Hepatocyte (in vitro differentiated cells): Measurements from ENCODE around the gene LYPD4. TPM values are rescaled to one million over a fixed set of nuclear protein-coding genes. Genes with fewer than 3 reads are reported as not detected.

ENCODE experiments used
- DNase-seq: peaks from one replicate; pipeline ENCODE4 v3.0.0-alpha.2; 2016; ENCODE audit warnings: low spot score
- H2AFZ ChIP-seq: fragments of 200-600 bp; sonication (generic); 2 replicates; pipeline ENCODE4 v1.6.0; 2016; ENCODE audit warnings: antibody characterized with exemption, mild to moderate bottlenecking
- H3K27ac ChIP-seq: fragments of 200-600 bp; sonication (generic); 2 replicates; pipeline ENCODE4 v1.5.1; 2016; ENCODE audit warnings: mild to moderate bottlenecking
- H3K27me3 ChIP-seq: fragments of 200-600 bp; sonication (generic); 2 replicates; pipeline ENCODE4 v1.6.1; 2016
- H3K36me3 ChIP-seq: fragments of 200-600 bp; sonication (generic); replicated peaks from 2 replicates; pipeline ENCODE4 v1.5.1; 2016; ENCODE audit warnings: low read depth; ENCODE audit not compliant: insufficient read depth
- H3K4me1 ChIP-seq: fragments of 200-600 bp; sonication (generic); 2 replicates; pipeline ENCODE4 v1.5.1; 2016; ENCODE audit warnings: mild to moderate bottlenecking, moderate library complexity; ENCODE audit not compliant: insufficient read depth
- H3K4me2 ChIP-seq: fragments of 200-600 bp; sonication (generic); 2 replicates; pipeline ENCODE4 v1.6.0; 2016
- H3K4me3 ChIP-seq: fragments of 200-600 bp; sonication (generic); 2 replicates; pipeline ENCODE4 v1.5.1; 2016; ENCODE audit warnings: mild to moderate bottlenecking
- H3K79me2 ChIP-seq: fragments of 200-600 bp; sonication (generic); 2 replicates; pipeline ENCODE4 v1.6.0; 2017; ENCODE audit warnings: mild to moderate bottlenecking
- H3K9me2 ChIP-seq: fragments of 200-600 bp; sonication (generic); replicated peaks from 2 replicates; pipeline ENCODE4 v1.6.0; 2017; ENCODE audit warnings: mild to moderate bottlenecking; ENCODE audit not compliant: insufficient read depth
- H3K9me3 ChIP-seq: fragments of 200-600 bp; sonication (generic); 2 replicates; pipeline ENCODE4 v1.5.1; 2016; ENCODE audit warnings: low read depth, mild to moderate bottlenecking
- H4K20me1 ChIP-seq: fragments of 200-600 bp; sonication (generic); 2 replicates; pipeline ENCODE4 v1.6.0; 2016; ENCODE audit warnings: mild to moderate bottlenecking; ENCODE audit not compliant: insufficient read depth, poor library complexity, severe bottlenecking
- EZH2 ChIP-seq: fragments of 200-600 bp; sonication (generic); IDR thresholded peaks from 2 replicates; pipeline ENCODE4 v1.6.1; 2016; ENCODE audit warnings: antibody characterized with exemption, mild to moderate bottlenecking, borderline replicate concordance
- EZH2phosphoT487 ChIP-seq: fragments of 200-600 bp; sonication (generic); IDR thresholded peaks from one replicate; pipeline ENCODE4 v1.6.1; 2018; ENCODE audit warnings: antibody characterized with exemption, mild to moderate bottlenecking, low read depth, moderate library complexity; ENCODE audit not compliant: unreplicated experiment, severe bottlenecking
- WGBS: methylation state at CpG from one replicate; pipeline ENCODE4 v1.1.6; 2016; ENCODE audit warnings: low lambda C conversion rate; ENCODE audit errors: missing lambda C conversion rate; 5-methylcytosine and 5-hydroxymethylcytosine counted together
- polyA plus RNA-seq: library from polyadenylated mRNA; unstranded; fragments of >200 nt; fragmentation: Nextera tagmentation; extraction: Ambion mirVana; gene quantifications from 2 replicates; pipeline ENCODE4 v1.2.1, GENCODE V29; 2016
- total RNA-seq: library from RNA; depleted of rRNA; stranded (reverse); fragments of >200 nt; gene quantifications from 2 replicates; pipeline ENCODE4 v1.2.3, GENCODE V29; 2014
- TF ChIP-seq, protein P1 (sequence below): fragments of 200-600 bp; sonication (generic); IDR thresholded peaks from 2 replicates; pipeline ENCODE4 v1.5.1; 2016; ENCODE audit warnings: antibody characterized with exemption, mild to moderate bottlenecking; ENCODE audit not compliant: poor library complexity

Gene LYPD4
- total and polyA plus RNA-seq, 2 experiments from 2014 or later: not detected

DNA sequence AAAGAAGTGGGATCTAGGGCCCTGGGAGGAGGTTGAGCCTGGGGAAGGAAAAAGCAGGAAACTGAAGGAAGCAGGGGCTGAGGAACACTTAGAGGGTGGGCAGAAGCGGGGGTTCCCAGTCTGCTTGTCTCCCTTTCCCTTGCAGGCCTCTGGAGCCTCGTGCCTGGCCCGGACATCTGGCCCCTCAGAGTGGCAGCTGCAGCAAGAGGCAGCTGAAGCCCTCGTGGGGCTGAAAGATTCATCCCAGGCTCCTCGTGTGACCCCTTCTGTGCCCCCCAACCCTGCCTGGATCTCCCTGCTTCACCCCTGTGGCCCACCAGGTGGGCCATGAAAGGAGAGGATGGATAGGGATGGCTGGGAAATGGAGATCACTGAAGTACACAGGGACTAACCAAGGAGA is 5.9 kb upstream of the LYPD4 start:
- Histone ChIP-seq H3K4me3 (no peak overlapping the region), H3K79me2 (no peaks in the 10 kb centered on the region), H3K36me3 (no peaks in the 10 kb centered on the region), H3K9me2 (no peaks in the 10 kb centered on the region), H3K9me3 (no peaks in the 10 kb centered on the region), H3K4me1 (no peaks in the 10 kb centered on the region), H3K27ac (no peak overlapping the region), H2AFZ (no peak overlapping the region), H3K27me3 (peaks cover 23% of the 10 kb centered on the region), H4K20me1 (no peaks in the 10 kb centered on the region), H3K4me2 (no peak overlapping the region)
- no peak for DNase-seq
- TF ChIP-seq EZH2 (no peak), EZH2phosphoT487 (no peak)
- TF ChIP-seq, protein P1, sequence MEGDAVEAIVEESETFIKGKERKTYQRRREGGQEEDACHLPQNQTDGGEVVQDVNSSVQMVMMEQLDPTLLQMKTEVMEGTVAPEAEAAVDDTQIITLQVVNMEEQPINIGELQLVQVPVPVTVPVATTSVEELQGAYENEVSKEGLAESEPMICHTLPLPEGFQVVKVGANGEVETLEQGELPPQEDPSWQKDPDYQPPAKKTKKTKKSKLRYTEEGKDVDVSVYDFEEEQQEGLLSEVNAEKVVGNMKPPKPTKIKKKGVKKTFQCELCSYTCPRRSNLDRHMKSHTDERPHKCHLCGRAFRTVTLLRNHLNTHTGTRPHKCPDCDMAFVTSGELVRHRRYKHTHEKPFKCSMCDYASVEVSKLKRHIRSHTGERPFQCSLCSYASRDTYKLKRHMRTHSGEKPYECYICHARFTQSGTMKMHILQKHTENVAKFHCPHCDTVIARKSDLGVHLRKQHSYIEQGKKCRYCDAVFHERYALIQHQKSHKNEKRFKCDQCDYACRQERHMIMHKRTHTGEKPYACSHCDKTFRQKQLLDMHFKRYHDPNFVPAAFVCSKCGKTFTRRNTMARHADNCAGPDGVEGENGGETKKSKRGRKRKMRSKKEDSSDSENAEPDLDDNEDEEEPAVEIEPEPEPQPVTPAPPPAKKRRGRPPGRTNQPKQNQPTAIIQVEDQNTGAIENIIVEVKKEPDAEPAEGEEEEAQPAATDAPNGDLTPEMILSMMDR: no peak
- WGBS: 86% methylated on average over 5 of the region's 5 CpGs

DNA sequence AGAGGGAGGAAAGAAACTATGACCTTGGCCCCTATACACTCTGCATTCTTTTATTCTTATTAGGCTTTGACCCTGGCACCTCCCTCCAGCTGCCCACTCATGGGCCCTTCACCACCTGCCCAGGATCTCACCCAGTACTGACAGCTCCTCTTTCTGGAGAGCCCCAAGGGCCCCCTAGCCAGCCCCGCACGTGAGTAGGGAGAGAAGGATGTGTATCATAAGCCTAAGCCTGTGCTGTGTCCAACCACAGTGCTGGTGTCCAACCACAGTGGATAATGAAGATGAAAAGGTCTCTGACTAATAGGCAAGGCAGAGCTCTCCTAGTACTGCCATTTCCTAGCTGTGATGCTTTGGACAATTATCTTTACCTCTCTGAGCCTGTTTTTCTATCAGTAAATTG is 4.6 kb upstream of the LYPD4 start:
- Histone ChIP-seq H3K79me2 (no peaks in the 10 kb centered on the region), H3K9me3 (no peaks in the 10 kb centered on the region), H2AFZ (no peak overlapping the region), H4K20me1 (no peaks in the 10 kb centered on the region), H3K27me3 (peaks cover 23% of the 10 kb centered on the region), H3K36me3 (no peaks in the 10 kb centered on the region), H3K4me1 (no peaks in the 10 kb centered on the region), H3K4me3 (no peak overlapping the region), H3K9me2 (no peaks in the 10 kb centered on the region), H3K27ac (no peak overlapping the region), H3K4me2 (no peak overlapping the region)
- no peak for DNase-seq
- WGBS: 67% methylated on average over 2 of the region's 2 CpGs
- TF ChIP-seq, protein P1: no peak
- TF ChIP-seq EZH2phosphoT487 (no peak), EZH2 (no peak)

DNA sequence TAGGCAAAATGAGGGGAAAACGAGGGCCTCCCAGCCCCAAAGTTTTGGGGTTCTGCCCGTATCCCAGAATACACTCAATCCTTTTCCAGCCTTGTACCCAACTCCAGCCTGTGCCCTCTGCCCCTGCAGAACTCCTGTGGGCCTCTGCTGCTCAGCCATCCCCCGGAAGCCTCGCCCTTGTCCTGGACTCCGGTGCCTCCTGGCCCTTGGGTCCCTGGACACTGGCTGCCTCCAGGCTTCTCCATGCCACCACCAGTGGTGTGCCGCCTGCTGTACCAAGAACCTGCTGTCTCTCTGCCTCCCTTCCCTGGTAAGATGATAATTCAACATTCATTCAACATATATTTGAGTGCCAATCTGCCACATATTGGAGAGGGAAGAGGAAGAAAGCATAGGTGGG is 4.2 kb upstream of the LYPD4 start:
- no peak for DNase-seq
- H3K4me3 ChIP-seq: no peak overlapping the region
- no peaks in the 10 kb centered on the region for H3K4me1 ChIP-seq
- no peaks in the 10 kb centered on the region for H4K20me1 ChIP-seq
- TF ChIP-seq, protein P1: no peak
- no peak for TF ChIP-seq EZH2phosphoT487
- TF ChIP-seq EZH2: no peak
- no peak overlapping the region for H3K27ac ChIP-seq
- 70% methylated on average over 6 of the region's 6 CpGs for WGBS
- H3K4me2 ChIP-seq: no peak overlapping the region
- H3K36me3 ChIP-seq: no peaks in the 10 kb centered on the region
- H3K9me3 ChIP-seq: no peaks in the 10 kb centered on the region
- H3K27me3 ChIP-seq: peaks cover 19% of the 10 kb centered on the region
- H3K79me2 ChIP-seq: no peaks in the 10 kb centered on the region
- H3K9me2 ChIP-seq: no peaks in the 10 kb centered on the region
- no peak overlapping the region for H2AFZ ChIP-seq

DNA sequence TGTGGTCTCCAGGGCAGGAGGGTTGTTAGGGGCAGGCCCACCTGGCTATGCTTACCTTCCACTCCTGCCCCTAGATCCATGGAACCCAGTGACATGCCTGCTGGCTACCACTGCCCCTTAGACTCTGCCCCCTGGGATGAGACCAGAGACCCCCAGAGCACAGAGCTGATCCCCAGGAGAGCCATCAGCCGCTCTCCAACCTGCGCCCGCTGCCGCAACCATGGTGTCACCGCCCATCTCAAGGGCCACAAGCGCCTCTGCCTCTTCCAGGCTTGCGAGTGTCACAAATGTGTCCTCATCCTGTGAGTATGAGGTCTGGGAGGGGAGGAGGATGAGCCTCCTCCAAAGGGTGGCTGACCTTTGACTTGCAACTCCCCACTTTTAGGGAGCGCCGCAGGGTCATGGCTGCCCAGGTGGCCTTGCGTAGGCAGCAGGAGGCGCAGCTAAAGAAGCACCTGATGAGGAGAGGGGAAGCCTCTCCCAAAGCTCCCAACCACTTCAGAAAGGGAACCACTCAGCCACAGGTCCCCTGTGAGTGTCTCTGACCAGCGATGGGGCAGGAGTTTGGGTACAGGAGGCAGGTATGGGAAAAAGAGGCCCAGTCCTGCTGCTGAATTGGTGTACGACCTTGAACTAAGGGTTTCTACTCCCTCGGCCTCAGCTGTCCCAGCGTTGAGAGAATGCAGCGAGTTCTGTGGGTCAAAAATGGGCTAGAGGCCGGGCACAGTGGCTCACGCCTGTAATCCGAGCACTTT is 3.0 kb upstream of the LYPD4 start:
- peaks cover 8% of the 10 kb centered on the region for H3K27me3 ChIP-seq
- TF ChIP-seq, protein P1: no peak
- no peak for TF ChIP-seq EZH2
- no peak for TF ChIP-seq EZH2phosphoT487
- no peaks in the 10 kb centered on the region for H3K9me3 ChIP-seq
- no peak overlapping the region for H2AFZ ChIP-seq
- 88% methylated on average over 19 of the region's 19 CpGs for WGBS
- H3K79me2 ChIP-seq: no peaks in the 10 kb centered on the region
- H3K4me1 ChIP-seq: no peaks in the 10 kb centered on the region
- no peaks in the 10 kb centered on the region for H3K9me2 ChIP-seq
- DNase-seq: no peak
- no peak overlapping the region for H3K4me2 ChIP-seq
- no peak overlapping the region for H3K27ac ChIP-seq
- no peak overlapping the region for H3K4me3 ChIP-seq
- no peaks in the 10 kb centered on the region for H4K20me1 ChIP-seq
- no peaks in the 10 kb centered on the region for H3K36me3 ChIP-seq
